Measurements from ENCODE around the gene RAPSN.

GRCh38 chr11:47433157-47433556 is 15.8 kb downstream of the RAPSN start:
- no peak for TF ChIP-seq CTCF (IDR thresholded peaks at IDR 0.05)
- TF ChIP-seq EZH2 (IDR thresholded peaks at IDR 0.05; ENCODE audit: borderline replicate concordance, insufficient read depth, low read depth, low read length, poor library complexity, severe bottlenecking), result no peak
